ENCODE results near the gene TMEM123.

DNA sequence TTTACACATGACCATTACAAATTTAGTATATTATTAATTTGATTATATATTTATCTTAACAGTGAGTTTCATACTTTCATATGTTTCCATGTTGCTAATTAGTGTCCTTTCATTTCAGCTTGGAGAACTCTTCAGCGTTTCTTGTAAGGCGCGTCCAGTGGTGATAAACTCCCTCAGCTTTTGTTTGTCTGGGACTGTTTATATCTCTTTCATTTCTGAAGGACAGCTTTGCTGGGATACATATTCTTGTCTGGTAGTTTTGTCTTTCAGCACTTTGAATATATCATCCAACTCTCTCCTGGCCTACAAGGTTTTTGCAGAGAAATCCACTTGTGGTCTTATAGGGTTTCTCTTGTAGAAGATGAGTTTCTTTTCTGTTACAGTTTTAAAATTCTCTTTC is 93.2 kb downstream of the TMEM123 start:
- TF ChIP-seq CTCF (IDR thresholded peaks at IDR 0.05) (no peak), POLR2A (IDR thresholded peaks at IDR 0.05) (no peak)
